HG02623 (cell line): ENCODE data around the gene R3HDM2.
"Not testable (repeated sequence)": the region's sequence is repeated elsewhere in the genome, so short reads cannot be mapped to it uniquely, and the experiment has no call there.

Experiments used
- ATAC-seq: cut with Tn5 transposase; IDR thresholded peaks from one replicate; pipeline ENCODE4 v1.9.1; 2021; ENCODE audit warnings: moderate library complexity; ENCODE audit not compliant: unreplicated experiment

R3HDM2 gene

DNA sequence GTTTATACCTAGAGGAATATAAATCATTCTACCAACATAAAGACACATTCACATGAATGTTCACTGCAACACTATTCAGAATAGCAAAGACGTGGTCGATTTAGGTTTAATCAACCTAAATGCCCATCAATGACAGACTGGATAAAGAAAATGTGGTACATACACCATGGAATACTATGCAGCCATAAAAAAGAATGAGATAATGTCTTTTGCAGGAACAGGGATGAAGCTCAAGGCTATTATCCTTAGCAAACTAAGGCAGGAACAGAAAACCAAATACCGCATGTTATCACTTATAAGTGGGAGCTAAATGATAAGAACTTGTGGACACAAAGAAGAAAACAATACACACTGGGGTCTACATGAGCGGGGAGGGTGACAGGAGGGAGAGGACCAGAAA, 94.5 kb downstream of the R3HDM2 start:
- ATAC-seq, result not testable (repeated sequence)

DNA sequence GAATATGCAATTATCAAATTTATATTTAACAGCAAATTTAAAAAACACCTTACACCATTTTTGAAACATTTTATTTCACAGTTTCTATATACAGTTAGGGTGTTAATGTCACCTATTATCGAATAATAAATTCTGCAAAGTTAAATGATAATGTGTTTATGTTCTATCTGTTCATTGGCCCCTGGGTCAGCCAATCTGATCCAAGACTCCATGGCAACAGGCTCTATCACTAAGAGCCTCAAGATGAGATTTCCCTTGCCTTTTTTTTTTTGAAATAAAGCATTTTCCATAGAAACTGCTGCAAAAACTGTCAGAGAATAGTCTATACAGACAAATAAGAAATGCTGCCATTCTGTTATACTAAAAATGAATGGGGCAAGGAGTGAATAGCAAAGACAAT, 96.6 kb downstream of the R3HDM2 start:
- ATAC-seq, result no peak

DNA sequence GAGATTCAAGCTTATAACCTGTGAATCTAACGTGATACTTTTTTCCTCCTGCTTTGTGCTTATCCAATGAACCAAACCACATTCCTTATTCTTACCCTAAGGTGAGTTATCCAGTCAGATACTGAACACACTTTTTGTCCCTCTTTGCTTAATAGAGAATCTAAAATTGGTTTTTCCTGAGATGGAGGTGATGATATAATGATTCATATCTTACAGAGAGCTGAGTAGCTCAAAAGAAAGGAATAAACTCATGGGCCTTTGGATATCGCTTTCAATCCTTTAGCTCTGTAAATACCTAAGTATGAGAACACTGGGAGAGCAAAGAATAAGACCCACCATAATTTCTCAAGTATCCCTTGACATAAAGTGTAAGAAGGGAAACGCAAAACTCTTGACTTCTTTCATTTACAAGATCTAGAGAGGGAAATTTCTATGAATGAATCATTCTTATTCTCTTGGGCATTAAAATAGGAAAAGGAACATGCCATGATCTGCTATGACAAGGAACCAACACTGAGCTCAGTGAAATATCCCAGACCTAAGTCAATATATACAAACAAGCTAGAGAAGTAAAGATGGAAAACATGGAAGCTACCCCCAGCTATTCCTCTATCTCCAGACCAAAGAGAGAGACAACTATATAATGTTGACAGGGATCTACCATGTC, 98.1 kb downstream of the R3HDM2 start:
- no peak for ATAC-seq

DNA sequence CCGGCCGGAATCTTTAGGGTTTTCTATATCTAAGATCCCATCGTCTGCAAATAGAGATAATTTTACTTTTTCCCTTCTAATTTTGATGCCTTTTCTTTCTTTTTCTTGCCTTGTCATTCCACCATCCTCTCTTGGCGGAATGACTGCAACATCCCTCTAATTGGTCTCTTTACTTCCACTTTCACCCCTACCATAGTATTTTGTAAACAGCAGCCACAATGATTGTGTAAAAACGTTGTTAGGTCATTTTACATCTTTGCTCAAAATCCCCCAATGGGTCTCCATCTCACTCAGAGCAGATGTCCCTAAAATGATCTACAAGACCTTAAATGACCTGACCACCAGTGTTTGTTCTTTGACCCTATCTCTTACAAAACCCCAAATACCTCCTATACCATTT, 99.9 kb downstream of the R3HDM2 start:
- ATAC-seq, result no peak

DNA sequence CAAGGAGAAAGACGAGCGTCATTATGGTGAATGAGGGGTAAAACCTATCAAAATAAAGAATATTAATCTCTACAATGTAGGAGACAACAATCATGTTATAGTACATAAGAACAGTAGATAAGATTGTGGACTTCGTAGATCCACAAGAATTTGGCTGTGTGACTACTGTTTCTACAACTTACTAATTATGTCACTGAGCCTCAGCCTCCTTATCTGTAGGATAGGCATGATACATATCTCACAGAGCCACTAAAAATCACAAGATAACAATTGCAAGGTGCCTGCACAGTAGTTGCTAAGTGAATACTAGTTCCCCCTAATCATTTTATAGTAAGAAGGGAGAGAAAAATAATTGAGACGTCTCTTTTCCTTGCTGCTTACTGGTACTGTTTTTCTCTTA, 101.6 kb downstream of the R3HDM2 start:
- ATAC-seq, result no peak

DNA sequence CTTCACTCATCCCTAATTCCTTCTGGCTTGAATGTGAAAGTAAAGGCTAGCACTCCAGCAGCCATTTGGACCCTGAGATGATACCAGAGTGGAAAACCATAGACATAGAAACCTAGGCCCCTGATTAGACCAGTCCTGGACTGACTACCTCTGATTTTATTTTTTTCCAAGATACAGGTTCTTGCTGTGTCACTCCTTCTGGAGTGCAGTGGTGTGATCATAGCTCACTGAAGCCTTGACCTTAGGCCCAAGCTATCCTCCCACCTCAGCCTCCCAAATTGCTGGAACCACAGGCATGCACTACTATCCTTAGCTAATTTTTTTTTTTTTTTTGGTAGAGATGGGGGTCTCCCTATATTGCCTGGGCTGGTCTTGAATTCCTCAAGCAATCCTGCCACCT, 105.4 kb downstream of the R3HDM2 start:
- no peak for ATAC-seq

DNA sequence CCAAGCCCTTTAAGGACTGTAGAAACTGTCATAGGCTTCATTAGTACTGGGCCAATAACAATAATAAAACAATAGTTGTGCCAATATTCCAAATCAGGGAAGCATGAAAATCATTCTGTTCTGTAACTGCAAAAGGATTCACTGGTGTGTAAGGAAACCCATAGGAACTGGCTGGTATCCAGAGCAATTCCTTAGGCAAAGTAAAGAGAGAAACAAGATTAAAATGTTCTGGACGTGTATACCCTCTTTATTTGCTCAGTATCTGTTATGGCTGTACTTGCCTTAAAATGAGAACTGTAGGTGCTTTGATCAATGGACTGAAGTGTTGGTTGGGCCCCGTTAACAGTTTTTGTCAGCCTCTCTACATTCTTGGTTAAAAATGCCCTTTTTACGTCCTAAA, 107.4 kb downstream of the R3HDM2 start:
- no peak for ATAC-seq

DNA sequence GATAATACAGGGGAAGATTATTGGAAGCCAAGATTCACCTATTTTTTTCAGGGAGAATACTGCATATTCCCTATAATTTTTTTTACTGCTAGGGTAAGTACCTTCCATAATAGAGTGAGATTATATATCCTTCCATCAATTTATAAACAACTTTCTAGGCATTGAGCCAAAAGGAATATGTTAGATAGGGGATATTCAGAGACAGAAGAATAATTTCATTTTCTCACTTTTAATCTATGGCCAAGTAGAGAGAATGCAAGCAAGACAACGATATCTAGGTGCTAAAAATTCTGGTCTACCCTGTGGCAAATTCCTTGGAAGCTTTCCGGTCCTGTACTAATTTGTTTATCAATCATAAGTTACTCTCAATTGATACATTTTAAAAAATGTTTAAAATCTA, 110.2 kb downstream of the R3HDM2 start:
- ATAC-seq, result no peak

DNA sequence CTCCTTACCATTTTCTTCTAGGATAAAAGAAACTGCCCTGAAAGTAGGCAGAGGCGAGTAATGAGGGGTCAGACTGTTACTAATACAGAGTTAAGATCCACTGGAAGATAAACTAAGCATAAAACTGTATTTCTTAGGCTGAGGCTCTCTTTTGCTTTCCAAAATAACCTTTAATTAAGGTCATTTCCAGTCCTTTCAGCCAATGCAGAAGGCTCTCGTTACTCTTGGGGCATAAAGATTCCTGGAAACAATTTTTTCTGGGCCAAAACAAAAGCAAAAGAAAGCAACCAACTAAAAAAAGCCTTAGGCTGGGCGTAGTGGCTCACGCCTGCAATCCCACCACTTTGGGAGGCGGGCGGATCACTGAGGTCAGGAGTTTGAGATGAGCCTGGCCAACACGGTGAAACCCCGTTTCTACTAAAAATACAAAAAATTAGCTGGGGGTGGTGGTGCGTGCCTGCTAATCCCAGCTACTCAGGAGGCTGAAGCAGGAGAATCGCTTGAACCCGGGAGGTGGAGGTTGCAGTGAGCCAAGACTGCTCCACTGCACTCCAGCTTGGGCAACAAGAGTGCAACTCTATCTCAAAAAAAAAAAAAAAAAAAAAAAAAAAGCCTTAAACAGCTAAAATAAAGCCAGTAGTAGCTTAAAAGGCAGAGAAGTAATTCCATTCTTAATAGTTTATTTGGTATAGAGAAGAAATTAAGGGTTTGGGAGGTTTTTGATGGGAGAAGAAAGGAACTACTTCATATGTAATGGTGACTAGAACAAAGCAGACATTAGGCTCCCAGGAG, 111.0 kb downstream of the R3HDM2 start:
- no peak for ATAC-seq

DNA sequence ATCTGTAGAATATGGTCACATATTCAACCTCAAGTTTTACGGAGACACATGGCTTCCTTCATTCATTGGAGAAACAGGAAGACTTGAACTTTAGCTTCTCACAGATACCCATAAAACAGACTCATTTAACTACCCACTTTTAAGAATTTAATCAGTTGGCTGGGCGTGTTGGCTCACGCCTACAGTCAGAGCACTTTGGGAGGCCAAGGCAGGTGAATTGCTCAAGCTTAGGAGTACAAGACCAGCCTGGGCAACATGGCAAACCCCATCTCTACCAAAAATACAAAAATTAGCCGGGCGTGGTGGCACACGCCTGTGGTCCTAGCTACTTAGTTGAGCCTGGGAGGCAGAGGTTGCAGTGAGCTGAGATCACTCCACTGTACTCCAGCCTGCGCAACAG, 115.2 kb downstream of the R3HDM2 start:
- no peak for ATAC-seq

DNA sequence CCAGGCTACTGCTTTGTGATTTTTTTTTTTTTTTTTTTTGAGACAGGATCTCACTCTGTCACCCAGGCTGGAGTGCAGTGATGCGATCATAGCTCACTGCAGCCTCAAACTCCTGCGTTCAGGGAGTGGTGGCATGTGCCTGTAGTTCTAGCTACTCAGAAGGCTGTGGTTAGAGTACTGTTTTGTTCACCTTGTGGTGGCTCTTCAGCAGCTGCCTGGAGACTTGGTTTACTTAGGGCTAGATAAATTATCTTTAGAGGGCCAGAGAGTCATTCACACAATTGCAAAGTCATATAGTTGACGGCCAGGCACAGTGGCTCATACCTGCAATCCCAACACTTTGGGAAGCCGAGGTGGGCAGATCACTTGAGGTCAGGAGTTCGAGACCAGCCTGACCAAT, 118.6 kb downstream of the R3HDM2 start:
- not testable (repeated sequence) for ATAC-seq

DNA sequence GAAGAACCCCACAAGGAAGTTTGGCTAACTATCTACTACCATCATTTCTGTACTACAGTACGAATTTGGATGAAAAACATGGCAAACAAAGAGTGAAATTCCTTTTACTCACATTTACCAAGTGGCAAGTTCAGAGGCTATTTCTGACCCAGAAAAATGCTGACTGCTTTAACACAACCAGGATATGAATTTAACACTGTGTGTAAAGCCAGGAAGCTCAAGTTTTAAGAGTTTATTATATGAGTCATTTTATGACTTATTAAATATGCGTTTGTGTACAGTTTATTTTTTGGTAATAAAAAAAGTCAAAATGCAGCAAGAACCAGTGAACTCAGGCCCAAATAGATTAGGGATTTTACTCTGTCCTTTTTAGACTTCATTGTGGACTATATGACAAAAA, 121.4 kb downstream of the R3HDM2 start:
- ATAC-seq, result no peak

DNA sequence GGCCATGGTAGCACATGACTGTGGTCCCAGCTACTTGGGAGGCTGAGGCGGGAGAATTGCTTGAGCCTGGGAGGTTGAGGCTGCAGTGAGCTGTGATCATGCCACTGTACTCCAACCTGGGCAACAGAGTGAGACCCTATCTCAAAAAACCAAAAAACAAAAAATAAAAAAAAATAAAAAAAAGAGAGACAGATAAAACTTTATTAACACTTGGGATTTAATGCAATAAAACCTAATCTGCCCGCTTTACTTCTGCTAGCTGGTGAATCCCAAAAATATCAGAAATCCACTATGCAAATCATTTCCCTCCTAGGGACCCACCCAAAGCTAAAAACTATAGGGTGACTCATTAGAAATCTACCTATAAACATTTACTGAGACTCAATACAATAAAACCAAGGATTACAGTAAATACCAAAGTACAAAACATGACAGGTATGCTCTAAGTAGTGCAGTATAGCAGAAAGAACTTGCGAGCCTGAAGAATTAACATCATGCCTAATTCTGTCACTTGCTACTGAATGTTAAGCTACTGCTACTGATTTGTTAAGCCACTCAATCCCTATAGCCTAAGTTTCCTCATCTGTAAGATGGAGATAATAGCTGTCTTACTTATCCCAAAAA, 129.8 kb downstream of the R3HDM2 start:
- no peak for ATAC-seq

DNA sequence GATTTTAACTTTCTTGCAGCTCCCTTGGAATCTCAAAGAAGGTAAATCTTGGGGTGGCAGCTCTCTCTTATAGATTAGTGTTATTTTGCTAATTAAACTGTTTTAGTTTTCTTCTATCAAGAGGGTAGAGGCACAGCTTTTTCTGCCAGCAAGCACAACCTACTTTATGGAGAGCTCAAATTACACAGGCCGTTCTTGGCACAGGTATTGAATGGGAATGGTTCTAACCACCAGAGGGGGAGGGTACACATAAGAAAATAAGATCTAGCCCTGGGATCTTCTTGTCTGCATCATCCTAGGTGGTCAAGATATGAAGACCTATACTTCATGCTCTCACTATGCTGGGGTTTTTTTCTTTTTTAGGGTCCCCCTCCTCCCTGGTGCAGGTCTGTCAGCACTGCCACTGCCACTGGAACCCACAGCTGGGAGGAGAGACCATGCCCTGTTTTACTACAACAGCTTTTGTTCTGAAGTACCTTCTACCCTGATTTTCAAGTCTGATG, 131.3 kb downstream of the R3HDM2 start:
- ATAC-seq, result no peak

DNA sequence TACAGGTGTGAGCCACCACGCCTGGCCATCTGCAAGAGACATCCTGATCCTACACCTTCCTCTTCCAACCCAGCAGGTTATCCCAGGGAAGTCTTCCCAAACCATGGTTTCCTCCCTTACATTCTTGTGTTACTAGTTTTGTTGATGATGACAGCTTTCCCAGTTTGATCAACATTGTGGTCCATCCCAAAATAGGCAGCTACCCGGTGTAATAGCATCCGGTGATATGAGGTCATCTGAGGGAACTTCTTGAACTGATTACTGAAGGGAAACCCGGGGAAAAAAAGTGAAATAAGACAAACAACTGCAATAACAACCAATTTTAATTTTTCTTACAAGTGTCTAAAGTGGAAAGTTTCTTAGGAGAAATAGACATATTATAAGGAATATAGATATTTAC, 134.6 kb downstream of the R3HDM2 start:
- no peak for ATAC-seq

DNA sequence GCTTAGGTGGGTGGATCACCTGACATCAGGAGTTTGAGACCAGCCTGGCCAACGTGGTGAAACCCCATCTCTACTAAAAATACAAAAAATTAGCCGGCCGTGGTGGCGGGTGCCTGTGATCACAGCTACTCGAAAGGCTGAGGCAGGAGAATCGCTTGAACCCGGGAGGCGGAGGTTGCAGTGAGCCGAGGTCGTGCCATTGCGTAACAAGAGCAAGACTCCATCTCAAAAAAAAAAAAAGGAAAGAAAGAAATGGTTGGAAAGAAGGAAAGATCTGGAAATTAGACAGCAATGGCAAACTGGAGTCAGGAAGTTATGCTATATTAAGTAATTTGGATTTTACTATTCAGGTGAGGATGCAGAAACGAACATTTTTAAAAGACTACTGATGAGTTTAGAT, 148.8 kb downstream of the R3HDM2 start:
- not testable (repeated sequence) for ATAC-seq

DNA sequence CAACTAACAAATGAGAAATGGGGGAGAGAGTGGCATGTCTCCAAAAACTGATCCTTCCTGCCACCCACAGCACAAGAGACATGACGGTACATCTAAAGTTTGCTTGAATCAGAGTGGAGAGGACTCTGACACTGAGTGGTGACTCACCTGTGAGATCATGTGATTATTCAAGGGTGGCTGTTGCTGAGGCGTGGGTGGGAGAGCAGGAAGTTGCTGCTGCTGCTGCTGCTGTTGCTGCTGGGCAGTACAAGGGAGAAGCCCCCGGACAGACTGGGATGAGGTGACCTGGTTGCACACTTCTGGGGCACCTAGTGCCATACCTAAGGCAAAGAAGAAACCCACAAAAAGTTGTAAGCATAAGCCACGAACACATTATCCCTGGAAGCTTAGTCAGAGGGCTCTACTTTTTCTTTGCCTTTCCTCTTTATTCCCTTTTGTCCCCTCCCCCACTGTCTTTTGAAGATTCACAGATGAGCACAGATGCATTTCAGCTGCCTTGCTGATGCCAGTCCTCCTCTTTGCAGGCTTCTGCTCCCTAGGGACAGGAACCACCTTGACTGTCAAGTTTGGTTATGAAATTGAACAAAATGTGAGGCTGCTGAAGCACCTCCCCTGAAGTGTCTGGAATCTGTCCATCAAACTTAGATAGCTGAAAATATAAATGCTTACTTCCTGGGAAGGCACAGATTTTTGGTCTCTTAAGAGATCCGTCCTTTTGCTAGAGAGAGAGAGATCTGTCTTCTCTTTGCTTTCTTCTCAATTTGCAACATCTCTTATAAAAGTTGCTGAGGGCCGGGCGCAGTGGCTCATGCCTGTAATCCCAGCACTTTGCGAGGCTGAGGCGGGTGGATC, 150.4 kb downstream of the R3HDM2 start:
- ATAC-seq, result peak; percentile 91

DNA sequence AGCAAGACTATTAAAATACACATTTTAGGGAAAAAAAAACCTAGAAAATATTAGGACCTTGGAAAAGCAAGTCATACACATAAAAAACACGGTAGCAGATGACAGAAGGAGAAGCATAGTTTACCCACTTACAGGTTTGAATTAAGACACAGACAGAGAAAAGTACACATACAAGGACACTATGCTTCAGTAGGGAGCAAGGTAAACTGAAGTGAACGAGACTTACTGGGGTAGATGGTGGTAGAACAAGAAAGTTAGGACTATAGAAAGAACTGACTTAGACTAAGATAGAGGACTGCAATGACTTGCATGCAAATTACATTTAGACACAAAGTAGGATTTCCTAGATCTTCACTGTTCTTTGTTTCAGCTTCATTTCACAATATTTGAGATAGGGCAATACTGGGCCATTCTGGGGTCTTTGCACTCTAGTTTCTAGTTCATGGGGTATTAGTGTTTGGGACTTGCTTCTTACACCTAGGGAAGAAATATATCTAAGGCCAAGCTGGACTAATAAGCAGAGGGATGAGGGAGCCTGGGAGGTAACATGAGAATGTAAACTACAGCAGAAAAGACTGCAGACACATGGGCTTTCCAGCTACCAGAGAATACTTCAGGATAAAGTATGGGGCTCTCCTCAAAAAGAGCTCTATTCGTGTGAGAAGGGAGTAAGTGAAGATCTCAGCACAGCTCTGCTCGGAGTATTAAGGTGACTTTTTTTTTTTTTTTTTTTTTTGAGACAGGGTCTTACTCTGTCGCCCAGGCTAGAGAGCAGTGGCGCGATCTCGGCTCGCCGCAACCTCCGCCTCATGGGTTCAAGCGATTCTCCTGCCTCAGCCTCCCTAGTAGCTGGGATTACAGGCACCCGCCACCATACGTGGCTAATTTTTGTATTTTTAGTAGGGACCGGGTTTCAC, 152.1 kb downstream of the R3HDM2 start:
- ATAC-seq, result no peak

DNA sequence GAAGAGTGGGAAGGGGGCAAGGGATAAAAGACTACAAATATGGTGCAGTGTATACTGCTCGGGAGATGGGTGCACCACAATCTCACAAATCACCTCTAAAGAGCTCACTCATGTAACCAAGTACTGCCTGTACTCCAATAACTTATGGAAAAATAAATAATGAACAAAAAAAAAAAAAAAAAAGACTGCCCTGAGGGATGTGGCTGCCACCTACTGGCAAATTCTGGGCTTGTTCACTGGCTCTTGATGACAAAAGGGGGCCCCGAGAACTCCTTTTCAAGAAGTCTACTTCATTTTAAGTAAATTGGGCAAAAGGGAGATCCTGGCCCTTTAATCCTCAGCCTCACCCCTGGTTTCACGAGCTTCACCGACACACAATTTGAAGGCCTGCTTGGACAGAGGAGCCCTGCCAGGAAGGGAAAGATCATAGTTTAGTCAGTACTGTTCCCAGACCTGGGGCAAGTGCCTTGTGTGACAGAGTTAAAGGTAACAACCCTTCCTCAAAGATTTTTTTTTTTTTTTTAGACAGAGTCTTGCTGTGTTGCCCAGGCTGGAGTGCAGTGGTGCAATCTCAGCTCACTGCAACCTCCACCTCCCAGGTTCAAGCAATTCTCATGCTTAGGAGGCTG, 153.8 kb downstream of the R3HDM2 start:
- no peak for ATAC-seq

DNA sequence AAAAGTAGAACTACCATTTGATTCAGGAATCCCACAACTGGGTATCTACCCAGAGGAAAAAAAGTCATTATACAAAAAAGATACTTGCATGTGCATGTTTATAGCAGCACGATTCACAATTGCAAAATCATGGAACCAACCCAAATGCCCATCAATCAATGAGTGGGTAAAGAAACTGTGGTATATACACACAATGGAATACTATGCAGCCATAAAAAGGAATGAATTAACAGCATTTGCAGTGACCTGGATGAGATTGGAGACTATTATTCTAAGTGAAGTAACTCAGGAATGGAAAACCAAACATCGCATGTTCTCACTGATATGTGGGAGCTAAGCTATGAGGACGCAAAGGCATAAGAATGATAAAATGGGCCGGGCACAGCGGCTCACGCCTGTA, 154.6 kb downstream of the R3HDM2 start:
- ATAC-seq, result not testable (repeated sequence)
